Bronchial epithelial cell (primary cell): Measurements from ENCODE around the gene PRCD. TPM values are rescaled to one million over a fixed set of nuclear protein-coding genes. Genes with fewer than 3 reads are reported as not detected.
A peak's percentile ranks its signal among the peaks of the same experiment; 100 is the strongest.

ENCODE experiments used
- DNase-seq: peaks from one replicate; pipeline ENCODE4 v3.0.0-alpha.2; 2010; ENCODE audit warnings: low read depth
- FAIRE-seq: peaks from 2 replicates; lab custom pipeline; 2011; peaks lifted over from hg19 to GRCh38; lab: Jason Lieb, UNC
- H3K27me3 ChIP-seq: 2 replicates; pipeline ENCODE4 v1.5.1; 2011; ENCODE audit warnings: low read length; ENCODE audit not compliant: control insufficient read depth, insufficient read depth
- H3K36me3 ChIP-seq: 2 replicates; pipeline ENCODE4 v1.5.1; 2011; ENCODE audit warnings: low read length; ENCODE audit not compliant: control insufficient read depth, insufficient read depth
- H3K4me3 ChIP-seq: 2 replicates; pipeline ENCODE4 v1.5.1; 2011; ENCODE audit warnings: mild to moderate bottlenecking, low read depth, low read length, control low read depth
- CTCF ChIP-seq: IDR thresholded peaks from 2 replicates; pipeline ENCODE4 v1.5.1; 2011; ENCODE audit warnings: mild to moderate bottlenecking, moderate library complexity, low read length, control low read depth, inconsistent platforms; ENCODE audit not compliant: insufficient read depth, severe bottlenecking
- total RNA-seq: library from RNA; depleted of rRNA; stranded (reverse); fragments of >200 nt; gene quantifications from 2 replicates; pipeline ENCODE4 v1.2.1, GENCODE V29; 2014

Gene PRCD
- total RNA-seq, 1 donor from 2014 or later: not detected

DNA sequence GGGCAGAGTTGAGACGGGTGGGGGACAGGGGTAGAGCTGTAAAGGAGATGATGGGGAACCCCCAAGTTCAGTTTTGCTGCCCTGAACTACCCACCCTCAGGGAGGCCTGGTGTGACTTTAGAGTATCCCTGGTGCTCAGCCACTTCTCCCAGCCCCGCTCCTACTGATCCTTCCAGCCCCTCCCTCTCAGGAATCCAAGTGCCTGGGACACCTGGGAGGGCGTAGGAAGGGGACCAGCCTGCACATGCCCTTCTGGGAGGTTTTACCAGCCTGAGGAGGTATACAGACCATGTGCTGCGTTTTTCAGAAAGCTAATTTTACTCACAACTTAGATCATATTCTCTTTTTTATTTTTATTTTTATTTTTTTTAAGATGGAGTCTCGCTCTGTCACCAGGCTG, 41.7 kb downstream of the PRCD start:
- no peaks in the 10 kb centered on the region for H3K27me3 ChIP-seq
- H3K36me3 ChIP-seq: peaks cover 6% of the 10 kb centered on the region
- TF ChIP-seq CTCF: no peak
- DNase-seq: peak; percentile 91
- no peak for FAIRE-seq
- no peak overlapping the region for H3K4me3 ChIP-seq

- TF ChIP-seq CTCF: no peak
- Histone ChIP-seq H3K27me3 (no peaks in the 10 kb centered on the region), H3K36me3 (peaks cover 5% of the 10 kb centered on the region), H3K4me3 (peak overlapping the region; percentile 7)
- DNase-seq (peak; percentile 94), FAIRE-seq (no peak)
Observed at GRCh38 chr17:76582660-76583059, 42.8 kb downstream of the PRCD start.

- peak overlapping the region; percentile 90 for H3K4me3 ChIP-seq
- no peaks in the 10 kb centered on the region for H3K36me3 ChIP-seq
- no peak for TF ChIP-seq CTCF
- H3K27me3 ChIP-seq: no peaks in the 10 kb centered on the region
- FAIRE-seq: no peak
- no peak for DNase-seq
Observed at GRCh38 chr17:76584427-76585032, 44.7 kb downstream of the PRCD start.

DNA sequence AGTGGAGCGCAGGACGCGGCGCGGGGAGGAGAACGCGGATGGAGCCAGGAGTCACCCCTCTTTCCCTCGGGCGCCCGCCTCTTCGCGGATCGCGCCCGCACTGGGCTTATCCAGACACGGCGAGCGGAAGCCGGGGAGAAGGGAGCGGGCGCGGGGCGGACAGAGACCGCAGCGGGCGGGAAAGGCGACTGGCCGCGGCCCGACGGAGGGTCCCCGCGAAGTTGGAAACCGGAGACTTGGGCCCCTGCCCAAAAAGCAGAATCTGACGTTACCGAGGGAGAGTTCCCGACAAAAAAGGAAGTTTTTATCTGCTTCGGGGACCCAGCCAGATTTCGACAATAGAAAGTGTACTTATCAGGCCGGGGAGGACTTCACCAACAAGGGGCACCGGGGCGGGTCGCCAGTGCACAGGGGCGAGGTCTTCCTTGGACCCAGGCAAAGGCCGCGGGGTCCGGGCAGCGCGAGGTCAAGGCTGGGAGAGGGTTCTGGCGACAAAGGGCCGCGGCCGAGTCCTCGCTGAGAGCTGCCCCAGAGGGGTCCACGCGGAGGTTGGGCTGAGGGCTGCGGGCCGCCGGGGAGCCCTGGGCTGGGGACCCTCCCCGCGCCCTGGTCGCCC, 45.3 kb downstream of the PRCD start:
- DNase-seq (no peak), FAIRE-seq (no peak)
- Histone ChIP-seq H3K4me3 (peak overlapping the region; percentile 90), H3K27me3 (no peaks in the 10 kb centered on the region), H3K36me3 (no peaks in the 10 kb centered on the region)
- no peak for TF ChIP-seq CTCF

GRCh38 chr17:76585649-76586593, 46.1 kb downstream of the PRCD start, which contains the start of gene ST6GALNAC2:
TSS of gene ST6GALNAC2 (minus strand) at chr17:76585860. CDS start at chr17:76585808, 52 bp downstream.
- TF ChIP-seq CTCF: peak; percentile 66
- no peak for FAIRE-seq
- no peaks in the 10 kb centered on the region for H3K27me3 ChIP-seq
- DNase-seq: peak; percentile 60
- peak within 1 kb of the TSS; percentile 90 for H3K4me3 ChIP-seq
- H3K36me3 ChIP-seq: no peaks in the 10 kb centered on the region
